GM20431 (cell line): ENCODE measurements around the gene MRPL27.
"Not testable (repeated sequence)": the region's sequence is repeated elsewhere in the genome, so short reads cannot be mapped to it uniquely, and the experiment has no call there.

Experiments used
- in situ Hi-C: fragments of 300-500 bp; cut with MseI, MboI; formaldehyde crosslinking; loops from one replicate; pipeline ENCODE4 v1.15.0; 2020; ENCODE audit warnings: low sequenced_read_pairs; ENCODE audit not compliant: unreplicated experiment

The MRPL27 gene

DNA sequence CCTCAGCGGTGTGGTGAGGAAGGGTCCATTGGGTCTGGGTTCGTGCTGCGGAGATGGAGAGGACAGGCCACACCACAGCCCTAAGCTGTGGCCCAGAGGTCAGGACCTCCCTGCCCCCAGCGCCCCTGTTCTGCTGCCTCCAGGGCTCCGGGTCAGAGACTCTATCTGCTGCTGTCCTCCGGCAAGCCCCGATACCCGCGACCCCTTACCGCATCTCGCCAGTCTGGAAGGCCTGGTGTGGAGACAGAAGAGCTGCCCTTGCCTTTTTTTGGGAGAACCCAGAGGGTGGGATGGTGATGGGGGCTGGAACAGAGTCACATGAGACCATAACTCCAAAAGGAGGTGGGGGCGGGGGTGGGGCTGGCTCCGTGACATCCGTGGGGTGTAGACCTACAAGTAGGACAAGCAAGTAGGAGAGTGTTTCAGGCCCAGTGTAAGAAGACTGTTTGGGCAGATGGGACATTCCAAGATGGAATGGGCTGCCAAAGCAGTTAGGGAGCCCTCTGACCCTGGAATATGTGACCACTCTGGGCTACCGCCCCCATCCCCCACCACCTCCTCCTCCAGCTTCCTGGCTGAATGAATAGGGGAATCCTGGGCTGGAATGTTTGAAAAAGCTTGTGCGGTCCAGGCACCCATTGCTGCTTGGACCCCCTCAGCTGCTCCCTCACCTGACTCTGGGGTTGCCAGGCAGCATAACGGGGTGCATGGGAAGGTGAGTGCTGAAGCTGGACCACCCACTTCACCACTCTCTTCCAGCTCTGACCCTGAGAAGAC, 25.7 kb downstream of the MRPL27 start:
- in situ Hi-C loops: no loop called here

DNA sequence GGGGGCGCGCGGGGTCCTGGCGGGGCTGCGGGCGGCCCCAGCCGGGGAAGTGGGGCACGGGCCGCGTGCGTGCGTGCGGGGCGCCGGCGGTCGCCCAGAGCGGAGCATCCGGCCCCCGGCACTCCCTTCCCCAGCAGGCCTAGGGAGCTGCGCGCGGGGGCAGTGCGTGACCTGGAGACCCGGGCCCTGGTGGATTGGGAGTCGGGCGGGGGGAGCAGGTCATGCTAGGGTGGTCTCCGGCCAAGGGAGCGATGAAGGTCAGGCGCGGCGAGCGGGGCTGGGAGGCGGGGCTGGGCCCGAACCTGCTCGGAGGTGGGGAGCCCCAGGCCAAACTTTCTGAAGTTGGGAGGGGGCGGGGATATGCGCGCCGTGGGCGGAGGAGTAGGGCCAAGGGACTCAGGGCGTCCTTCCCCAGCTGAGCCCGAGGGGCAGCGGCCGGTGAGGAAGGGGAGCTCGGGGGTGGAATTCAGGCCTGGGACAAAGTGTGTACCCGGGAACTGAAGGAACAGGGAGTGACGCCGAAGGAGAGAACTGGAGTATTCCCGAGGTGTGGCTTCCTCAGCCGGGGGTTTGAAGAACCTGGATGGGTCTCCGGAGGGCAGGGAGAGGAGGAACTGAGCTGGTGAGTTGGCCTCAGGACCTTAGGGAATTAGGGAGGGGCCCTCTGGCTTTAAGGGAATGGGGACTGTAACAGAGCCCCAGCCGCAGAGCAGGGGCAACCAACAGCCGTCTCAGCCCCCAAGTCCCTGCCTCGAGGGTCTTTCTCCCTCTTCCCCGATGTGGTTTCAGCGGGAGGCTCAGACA, 26.5 kb downstream of the MRPL27 start:
- in situ Hi-C loops: no loop called here

DNA sequence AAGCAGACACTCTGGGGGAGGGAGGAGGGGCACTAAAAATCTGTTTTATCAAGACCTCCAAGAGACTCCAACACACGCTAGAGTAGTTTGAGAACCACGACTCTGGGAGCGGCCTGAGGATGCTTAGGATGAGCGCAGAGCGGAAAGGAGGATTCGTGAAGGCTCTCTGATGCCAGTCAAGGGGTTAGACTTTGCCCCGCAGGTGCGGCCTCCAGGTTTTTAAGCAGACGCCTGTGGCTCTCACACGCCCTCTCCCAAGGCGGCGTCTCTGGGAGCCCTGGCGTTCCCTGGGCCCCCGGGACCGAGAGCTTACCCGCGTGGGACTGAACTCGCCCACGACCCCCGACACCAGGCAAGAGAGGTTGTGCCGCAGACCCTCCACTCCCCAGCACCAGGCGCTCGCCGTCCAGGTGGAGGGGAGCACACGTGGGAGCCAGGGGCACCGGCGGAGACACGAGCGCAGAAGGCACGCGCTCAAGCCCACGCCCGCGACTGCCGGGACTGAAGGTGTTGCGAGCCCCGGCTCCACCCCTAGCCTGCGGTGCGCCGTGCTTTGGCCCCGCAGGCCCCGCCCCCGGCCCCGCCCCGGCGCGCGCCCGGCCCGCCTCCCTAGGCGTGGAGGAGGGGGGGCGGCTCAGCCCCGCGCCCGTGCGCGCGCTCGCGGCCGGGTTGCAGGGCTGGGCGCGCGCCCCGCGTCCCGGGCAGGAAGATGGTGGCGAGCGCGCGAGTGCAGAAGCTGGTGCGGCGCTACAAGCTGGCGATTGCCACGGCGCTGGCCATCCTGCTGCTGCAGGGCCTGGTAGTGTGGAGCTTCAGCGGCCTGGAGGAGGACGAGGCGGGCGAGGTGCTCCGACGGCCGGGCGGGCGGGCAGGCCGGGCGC, 27.3 kb downstream of the MRPL27 start, which contains the start of gene XYLT2:
Gene XYLT2 (plus strand): TSS at position 695 of the 881 bp plus-strand sequence. CDS start 15 bp downstream, at position 710.
- in situ Hi-C loops: no loop called here

DNA sequence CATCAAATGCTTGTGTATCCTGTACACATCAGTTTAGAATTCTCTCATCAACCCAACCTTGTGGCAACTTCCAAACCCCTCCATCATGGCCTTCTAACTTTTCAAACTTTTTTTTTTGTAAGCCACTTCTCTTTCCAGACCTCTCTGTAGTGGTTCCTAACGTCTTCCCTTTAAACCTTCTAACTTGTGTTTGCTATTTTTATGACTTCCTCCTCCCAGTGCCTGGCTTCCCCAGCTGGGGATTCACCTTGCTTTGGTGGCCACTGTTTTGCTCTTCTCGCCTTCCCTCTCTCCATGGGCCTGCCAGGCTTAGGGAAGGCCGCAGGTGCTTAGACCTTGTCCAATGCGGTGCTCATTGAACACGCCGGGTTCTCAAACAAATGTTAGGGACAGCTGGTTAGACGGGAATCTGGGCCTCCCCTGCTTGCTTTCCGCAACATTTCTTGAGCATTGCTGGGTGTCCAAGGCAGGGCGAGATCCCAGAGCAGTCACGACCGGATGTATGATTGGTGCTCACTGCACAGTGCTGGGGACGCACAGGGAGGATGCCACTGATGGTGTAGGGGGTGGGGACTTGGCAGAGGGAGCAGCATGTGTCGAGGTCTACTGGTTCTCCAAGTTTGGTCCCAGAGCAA, 28.1 kb downstream of the MRPL27 start:
- in situ Hi-C loops: no loop called here

DNA sequence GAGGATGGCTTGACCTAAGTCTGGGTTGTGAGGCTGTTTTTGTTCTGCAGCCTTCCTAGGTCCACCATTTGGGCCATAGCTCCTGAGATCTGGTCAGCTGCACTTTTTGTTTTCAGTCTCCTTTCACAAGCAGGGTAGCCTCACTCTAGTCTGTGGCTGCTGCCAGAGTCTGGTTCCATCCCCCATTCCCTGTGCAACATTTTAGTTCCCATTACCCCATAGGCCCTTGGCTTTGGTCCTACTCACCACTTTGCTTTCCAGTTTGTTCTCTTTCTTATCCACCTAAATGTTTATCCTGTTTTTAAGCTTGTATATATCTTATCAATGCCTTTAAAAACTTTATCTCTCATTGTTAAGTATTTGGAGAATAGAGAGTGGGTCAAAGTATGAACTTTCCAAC, 33.6 kb downstream of the MRPL27 start:
- in situ Hi-C loops: no loop called here

DNA sequence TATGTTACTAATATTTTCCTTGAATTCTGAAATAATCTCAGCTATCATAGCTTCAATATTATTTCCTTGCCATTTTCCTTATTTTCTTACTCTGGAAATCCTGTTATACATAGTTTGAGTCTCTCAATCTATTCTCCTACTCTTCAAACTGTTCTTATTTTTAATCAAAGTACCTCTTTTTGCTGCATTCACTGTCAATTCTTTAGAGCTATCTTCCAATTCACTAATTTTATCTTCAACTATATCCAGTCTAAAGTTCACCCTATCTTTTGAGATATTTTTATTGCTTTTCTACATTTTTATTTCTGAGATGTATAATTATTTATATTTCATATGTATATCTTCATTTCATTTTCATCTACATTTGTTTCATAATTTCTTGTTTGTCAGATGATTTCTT, 34.3 kb downstream of the MRPL27 start:
- in situ Hi-C loops: no loop called here

DNA sequence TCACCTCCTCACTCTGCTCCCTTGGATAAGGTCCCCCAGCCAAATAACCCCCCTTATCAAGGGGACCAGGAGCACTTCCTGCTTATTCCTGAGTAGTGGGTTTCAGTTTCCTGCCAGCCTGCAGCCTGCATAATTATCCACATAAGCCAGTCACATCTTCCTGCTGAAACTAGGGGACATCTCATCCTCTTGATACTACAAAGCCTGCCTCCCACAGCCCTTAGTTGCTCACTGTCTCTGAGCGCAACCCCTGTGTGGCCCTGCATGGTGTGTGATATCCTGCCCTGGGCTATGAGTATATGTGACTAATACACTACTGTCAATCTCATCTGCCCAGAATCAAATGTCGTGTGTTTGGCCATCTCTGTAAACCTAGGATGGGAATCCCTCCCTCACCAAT, 35.0 kb downstream of the MRPL27 start:
- in situ Hi-C loops: no loop called here

DNA sequence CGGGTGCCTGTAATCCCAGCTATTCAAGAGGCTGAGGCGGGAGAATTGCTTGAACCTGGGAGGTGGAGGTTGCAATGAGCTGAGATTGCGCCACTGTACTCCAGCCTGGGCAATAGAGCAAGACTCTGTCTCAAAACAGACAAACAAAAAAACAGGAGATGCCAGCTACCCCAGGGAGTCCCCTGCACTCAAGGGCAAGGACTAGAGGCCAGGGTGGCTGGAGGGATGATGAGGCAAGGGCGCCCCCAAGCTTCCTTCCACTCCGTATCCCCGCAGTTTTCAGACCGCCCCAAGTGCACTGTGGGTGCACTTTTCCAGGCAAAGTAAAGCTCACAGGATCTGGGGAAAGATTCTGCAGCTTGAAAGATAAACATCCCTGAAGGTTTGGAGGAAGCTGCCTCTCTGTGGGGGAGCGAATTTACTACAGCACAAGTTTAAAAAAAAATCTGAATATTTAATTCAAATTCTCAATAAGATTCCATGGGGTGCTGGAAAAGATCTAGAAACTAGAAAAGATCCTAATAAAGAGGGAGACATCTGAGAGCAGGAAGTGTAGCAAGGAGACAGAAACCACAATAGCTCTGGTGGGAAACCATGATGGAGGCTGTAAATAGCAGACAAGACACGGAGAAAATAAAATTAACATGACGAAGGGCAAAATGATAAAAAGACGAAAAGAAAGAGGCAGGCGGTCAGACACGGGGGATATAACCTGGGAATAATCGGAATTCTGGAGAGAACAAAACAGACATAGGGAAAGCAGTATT, 39.5 kb downstream of the MRPL27 start:
- in situ Hi-C loops: not testable (repeated sequence)

DNA sequence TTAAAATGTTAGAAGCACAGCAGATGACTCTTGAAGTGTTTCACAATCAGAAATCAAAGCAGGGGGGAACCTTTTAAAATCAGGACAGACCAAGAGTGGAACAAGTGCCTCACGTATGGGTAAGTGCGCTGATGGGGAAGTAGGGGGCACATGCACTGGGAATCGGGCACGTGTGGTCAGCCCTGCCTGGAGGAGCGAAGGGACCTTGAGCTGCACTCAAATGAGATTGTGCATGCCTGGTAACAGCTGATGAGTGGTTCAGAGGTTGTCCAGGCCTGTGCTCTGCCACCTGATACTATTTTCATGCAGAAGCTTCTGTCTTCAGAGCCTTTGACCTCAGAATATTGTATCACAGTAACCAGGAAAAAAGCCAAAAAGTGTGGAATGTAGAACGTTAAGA, 40.8 kb downstream of the MRPL27 start:
- in situ Hi-C loops: no loop called here

DNA sequence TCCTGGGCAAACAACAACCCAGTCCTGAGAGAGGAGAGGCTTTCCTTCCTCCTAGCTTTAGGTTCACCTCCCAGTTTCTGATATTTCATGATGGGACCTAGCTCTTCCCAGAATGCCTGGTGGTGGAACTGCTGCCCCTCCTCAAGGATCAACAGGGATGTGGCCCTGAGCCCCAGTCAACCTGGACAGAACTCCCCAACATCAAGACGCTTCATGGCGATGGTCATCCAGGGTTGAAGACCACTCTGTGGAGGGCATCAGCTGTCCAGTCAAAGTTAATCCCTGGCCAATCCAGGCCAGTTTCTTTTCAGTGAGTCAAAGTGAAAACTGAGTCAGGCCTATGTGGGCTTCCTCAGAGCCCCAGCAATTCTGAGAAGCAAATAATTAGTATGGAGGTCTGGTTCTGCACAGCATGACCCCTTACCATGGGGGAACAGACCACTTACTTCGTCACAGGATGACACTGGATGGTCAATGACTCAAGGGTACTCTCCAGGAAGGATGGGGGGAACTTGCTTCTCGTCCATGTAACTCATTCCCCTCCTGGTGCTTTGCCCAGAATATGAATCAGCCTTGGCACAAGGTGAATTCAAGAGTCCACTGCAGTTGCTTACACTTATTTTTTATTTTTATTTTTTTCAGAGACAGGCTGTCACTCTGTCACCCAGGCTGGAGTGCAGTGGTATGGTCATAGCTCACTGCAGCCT, 41.7 kb downstream of the MRPL27 start:
- in situ Hi-C loops: no loop called here

DNA sequence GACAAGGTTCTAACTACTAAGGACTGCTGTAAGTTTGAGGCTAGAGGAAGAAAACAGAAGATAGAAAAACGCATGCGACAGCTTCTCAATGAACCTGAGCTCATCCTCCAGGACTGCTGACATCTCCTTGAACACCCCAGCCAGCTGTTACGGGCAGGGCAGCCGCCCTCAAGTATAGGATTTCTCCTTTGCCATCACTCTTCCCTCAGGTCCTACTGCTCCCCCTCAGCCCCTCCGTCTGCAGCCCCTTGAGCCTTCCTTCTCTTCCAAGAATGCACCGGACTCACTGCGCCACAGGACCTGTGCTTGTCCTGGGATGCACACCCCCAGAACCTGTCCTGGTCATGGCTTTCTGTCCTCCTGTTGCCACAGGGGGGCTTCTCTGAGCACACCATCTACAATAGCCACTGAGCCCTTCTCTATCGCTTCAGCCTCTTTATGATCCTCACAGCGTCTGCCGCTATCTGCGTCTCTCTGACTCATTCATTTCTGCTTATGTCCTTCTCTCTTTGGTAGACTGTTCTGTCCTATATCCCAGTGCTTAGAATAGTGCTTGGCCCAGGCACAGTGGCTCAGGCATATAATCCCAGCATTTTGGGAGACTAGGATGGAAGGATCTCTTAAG, 42.7 kb downstream of the MRPL27 start:
- in situ Hi-C loops: no loop called here

DNA sequence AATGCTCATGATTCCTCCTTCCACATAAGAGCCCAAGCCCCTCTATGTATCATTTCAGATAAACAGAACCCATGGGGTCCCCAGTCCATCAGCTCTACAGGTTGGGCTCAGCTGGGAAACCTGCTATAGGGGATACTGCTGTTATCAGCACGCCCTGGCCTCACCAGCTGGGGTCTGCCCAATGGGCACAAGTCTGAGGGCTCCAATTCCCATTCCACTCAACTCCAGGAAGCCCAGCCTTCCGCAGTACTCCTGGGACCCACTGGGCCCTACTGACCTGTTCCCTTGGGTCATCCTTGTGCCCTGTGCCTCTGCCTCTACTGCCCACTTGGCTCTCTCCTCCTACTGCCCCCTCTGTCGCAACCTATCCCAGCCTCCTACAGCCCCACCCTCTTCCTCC, 43.3 kb downstream of the MRPL27 start:
- in situ Hi-C loops: no loop called here

DNA sequence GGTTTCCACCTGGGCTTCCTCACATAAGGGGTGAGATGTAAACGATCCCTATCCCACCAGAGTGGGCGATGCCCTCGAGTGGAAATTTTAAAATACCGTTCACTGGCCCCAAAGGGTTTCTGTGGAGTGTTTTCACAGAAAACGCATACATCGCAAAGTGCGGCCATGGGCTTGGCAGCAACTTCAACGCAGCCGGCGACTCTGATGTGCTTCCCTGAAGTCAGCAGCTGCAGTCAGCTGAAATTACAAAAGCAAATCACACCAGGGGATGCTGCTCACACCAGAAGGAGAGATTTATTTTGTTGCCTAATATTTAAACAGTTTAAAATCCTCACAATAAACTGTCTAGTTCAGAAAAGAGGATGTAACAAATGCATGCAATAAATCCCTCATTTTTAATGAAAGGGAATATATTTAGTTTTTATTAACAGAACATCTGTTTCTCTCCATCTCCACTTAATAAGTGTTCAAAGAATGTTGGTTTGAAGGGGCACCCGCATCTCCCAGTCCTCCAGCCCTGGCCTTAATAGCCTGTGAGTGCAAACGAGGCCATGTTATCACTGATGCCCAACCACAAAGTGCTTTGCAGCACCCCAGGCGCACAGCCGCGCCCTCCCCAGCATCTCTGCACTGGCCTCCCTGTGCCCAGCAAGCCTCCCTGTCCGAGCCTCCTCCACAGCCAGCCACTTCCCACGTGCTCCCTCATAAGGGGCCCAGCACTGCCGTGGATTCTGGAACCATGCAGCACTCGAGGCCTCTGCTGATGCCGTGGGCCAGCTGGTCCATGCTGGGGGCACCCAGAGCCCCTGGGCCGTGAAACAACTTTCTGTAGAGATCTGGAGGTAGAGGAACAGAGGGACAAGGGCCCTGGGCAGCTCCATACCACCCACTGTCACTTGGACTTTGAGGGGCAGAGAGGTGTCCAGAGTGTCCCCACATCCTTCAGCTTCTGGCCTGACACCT, 44.3 kb downstream of the MRPL27 start:
- in situ Hi-C loops: no loop called here

DNA sequence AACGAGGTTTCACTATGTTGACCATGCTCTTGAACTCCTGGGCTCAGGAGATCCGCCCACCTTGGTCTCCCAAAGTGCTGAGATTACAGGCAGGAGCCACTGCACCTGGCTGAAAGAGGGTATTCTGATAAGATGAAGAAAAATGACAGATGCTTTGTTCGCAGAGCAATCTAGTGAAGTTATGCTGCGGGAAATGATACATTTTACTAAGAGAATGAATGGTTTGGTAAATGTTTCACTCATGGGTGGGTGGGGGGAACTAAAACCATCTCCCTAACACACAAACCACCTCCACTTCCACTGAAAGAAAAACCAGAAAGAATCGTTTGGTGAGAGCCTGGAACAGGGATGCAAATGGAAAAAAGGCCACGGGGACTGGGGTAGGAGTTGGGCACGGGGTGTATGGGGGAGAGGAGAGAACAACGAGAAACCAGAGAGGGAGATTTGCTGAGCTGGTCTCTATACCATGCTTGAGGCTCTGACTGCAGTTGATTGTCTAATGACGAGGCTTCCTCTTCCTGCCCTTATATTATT, 46.1 kb downstream of the MRPL27 start:
- in situ Hi-C loops: no loop called here

DNA sequence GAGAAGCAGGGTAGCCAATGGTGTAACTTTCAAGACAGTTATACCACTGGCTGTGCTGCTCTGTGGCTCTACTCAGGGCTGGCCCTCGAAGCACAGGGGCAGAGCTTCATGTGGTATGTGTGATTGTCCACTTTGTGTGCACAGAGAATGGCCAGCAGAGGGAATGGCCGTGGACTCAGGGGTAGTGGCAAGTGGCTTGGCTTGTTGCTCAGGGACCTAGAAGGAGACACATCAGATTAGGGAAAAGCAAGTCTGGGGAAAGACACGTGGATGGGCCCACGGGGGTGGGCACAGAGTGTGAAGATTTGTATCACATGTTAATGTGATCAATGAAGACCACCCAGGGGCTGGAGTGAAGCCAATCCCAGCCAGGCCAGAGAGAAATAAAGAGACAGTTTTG, 47.1 kb downstream of the MRPL27 start:
- in situ Hi-C loops: no loop called here

DNA sequence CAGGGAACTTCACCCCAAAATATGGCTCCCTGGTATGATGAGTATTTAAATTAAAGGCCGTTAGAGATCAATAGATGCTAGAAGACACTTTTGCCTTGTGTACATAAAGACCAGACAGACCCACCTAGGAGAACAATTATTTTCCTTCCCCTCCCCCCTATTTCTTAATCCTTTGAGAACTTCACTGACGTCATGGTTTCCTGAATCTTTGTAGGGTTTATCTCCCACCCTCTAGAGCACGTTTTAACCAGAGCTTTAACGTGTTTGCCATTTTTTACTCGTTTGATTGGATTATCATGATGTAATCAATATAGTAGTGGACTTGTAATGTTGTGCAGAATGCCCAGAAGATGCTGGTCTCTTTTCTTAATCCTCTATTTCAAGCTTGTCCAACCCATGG, 49.9 kb downstream of the MRPL27 start:
- in situ Hi-C loops: no loop called here

DNA sequence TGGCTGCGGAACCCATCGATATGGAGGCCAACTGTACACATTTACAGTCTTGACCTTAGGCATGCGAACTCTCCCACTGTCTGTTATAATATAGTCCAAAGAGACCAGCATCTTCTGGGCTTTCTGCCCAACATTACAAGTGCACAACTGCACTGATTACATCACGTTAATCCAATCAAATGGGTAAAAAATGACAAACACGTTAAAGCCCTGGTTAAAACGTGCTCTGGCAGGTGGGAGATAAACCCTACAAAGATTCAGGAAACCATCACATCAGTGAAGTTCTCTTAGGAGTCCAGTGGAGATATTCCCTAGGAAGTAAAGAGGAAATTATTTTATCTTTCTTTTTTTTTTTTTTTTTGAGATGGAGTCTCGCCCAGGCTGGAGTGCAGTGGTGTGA, 50.7 kb downstream of the MRPL27 start:
- in situ Hi-C loops: no loop called here
